Brain microvascular endothelial cell (primary cell): ENCODE results near the gene ETNPPL.

Experiments used
- DNase-seq: peaks from one replicate; pipeline ENCODE4 v3.0.0-alpha.2; 2020
- H3K27ac ChIP-seq: fragments of 250-450 bp; sonication (Bioruptor Pico); 2 replicates; pipeline ENCODE4 v1.5.1; 2020; ENCODE audit warnings: mild to moderate bottlenecking, moderate library complexity
- H3K27me3 ChIP-seq: fragments of 250-450 bp; sonication (Bioruptor Pico); replicated peaks from 2 replicates; pipeline ENCODE4 v1.5.1; 2020; ENCODE audit warnings: mild to moderate bottlenecking
- H3K36me3 ChIP-seq: fragments of 250-450 bp; sonication (Bioruptor Pico); replicated peaks from 2 replicates; pipeline ENCODE4 v1.5.1; 2020; ENCODE audit warnings: mild to moderate bottlenecking
- H3K4me3 ChIP-seq: 2 replicates; pipeline ENCODE4 v1.5.1; 2011; ENCODE audit warnings: low read depth, mild to moderate bottlenecking, control low read depth, low read length, moderate library complexity
- CTCF ChIP-seq: IDR thresholded peaks from 2 replicates; pipeline ENCODE4 v1.5.1; 2011; ENCODE audit warnings: low read depth, mild to moderate bottlenecking, moderate library complexity, low read length, control low read depth, inconsistent platforms; ENCODE audit errors: missing control alignments
- in situ Hi-C: cut with HindIII; loops from 2 replicates; pipeline ENCODE4 v1.10.0; 2017; ENCODE audit warnings: low sequenced_read_pairs, low pct_ligation_motif_present

The ETNPPL gene

GRCh38 chr4:108694423-108694822, 68.4 kb downstream of the ETNPPL start:
- in situ Hi-C loops: loop anchor here (25.0 kb wide), 1 partner anchor 718 kb away; no protein-coding TSS in a partner anchor
- Histone ChIP-seq H3K4me3 (no peak overlapping the region), H3K36me3 (no peaks in the 10 kb centered on the region), H3K27me3 (no peaks in the 10 kb centered on the region), H3K27ac (no peak overlapping the region)
- no peak for DNase-seq
- TF ChIP-seq CTCF: no peak

GRCh38 chr4:108693819-108694218, 69.0 kb downstream of the ETNPPL start:
- no peak overlapping the region for H3K27ac ChIP-seq
- H3K4me3 ChIP-seq: no peak overlapping the region

GRCh38 chr4:108693211-108693610, 69.6 kb downstream of the ETNPPL start:
- no peak for TF ChIP-seq CTCF

More at GRCh38 chr4:108693819-108694218, 69.0 kb downstream of the ETNPPL start:
- DNase-seq: no peak
- in situ Hi-C loops: loop anchor here (25.0 kb wide), 1 partner anchor 718 kb away; no protein-coding TSS in a partner anchor
- Histone ChIP-seq H3K27me3 (no peaks in the 10 kb centered on the region), H3K36me3 (no peaks in the 10 kb centered on the region)
- no peak for TF ChIP-seq CTCF

More at GRCh38 chr4:108693211-108693610, 69.6 kb downstream of the ETNPPL start:
- no peaks in the 10 kb centered on the region for H3K27me3 ChIP-seq
- no peak for DNase-seq
- in situ Hi-C loops: loop anchor here (25.0 kb wide), 1 partner anchor 719 kb away; no protein-coding TSS in a partner anchor
- H3K27ac ChIP-seq: no peak overlapping the region
- H3K4me3 ChIP-seq: no peak overlapping the region
- H3K36me3 ChIP-seq: no peaks in the 10 kb centered on the region
